GM21619 (cell line): ENCODE results near the gene ZNF133.
"Not testable (repeated sequence)": the region's sequence is repeated elsewhere in the genome, so short reads cannot be mapped to it uniquely, and the experiment has no call there.

Experiments used
- ATAC-seq: cut with Tn5 transposase; IDR thresholded peaks from one replicate; pipeline ENCODE4 v1.9.1; 2021; ENCODE audit not compliant: unreplicated experiment

ZNF133 gene

GRCh38 chr20:18284805-18285533, 3.4 kb upstream of the ZNF133 start:
- ATAC-seq, result no peak

- no peak for ATAC-seq
These were observed 797 bp upstream of the ZNF133 start for GRCh38 chr20:18287546-18287914.

DNA sequence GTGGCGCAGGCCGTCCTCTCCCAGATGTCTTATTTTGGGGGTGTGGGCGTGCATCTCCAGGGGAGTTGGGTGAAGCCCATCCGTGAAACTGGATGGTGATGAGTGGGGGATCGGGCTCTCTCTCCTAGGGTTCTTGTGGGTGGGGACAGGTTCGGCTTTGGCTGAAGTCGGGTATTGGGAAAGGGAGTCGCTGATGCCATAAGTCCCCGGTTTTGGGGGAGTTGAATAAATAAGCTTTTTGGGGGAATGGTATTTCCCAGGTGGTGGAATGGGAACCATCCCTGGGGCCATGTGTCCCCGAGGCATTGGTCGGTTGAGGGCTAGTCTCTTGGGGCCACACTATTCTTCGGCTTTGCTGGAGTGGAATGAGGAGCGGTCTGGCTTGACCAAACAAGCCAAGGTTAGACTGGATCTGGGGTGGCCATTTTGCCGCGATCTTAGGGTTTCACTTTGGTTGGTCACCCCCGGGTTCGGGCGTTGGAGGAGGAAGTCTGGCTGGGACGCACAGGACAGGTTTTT, 481 bp downstream of the ZNF133 start:
- ATAC-seq, result no peak

DNA sequence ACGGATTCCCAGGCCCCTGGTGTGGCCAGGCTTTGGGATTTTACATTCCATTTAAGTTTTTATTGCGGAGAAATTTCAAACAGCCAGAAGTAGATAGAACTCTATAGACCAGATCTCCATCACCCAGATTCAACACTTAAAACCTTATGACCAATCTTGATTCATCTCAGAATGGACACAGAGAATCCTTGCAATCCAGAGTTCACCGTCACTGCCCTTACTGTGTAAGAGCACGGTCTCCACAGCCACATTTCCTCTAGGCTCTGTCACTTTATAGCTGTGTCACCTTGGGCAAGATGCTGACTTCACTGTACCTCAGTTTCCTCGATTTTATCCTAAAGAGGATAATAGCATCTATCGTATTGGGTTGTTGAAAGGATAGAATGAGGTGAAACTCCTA, 979 bp downstream of the ZNF133 start:
- no peak for ATAC-seq

DNA sequence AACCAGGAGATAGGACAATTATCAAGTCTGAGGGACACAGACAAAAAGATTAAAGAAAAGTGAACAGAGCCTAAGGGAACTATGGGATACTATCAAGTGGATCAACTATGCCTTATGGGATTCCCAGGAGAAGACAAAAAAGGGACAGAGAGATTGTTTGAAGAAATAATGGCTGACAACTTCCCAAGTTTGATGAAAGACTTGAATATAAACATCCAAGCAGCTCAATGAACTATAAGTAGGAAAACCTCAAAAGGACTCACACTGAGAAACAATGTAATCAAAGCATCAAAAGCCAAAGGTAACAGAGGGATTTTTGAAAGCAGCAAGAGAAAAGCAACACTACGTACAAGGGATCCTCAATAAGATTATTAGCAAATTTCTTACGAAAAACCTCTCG, 11.0 kb downstream of the ZNF133 start:
- no peak for ATAC-seq

- ATAC-seq, result no peak
These were observed 16.3 kb downstream of the ZNF133 start for GRCh38 chr20:18304618-18305017.

DNA sequence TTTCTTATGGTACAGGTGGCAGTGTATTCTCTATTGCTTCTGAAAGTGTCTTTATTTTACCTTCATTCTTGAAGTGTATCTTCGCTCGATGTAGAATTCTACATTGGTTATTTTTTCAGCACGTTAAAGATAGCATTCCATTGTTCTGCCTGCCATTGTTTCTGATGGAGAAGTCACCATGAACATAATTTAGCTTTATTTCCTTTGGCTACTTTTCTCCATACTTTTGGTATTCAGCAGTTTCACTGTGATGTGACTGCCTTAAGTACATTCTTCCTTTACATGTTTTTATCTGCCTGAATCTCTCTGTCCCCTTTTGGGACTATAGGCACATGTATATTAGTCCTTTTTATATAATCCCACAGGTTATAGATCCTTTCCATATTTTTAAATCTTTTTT, 19.0 kb downstream of the ZNF133 start:
- no peak for ATAC-seq

GRCh38 chr20:18310051-18310450, 21.7 kb downstream of the ZNF133 start:
- no peak for ATAC-seq

DNA sequence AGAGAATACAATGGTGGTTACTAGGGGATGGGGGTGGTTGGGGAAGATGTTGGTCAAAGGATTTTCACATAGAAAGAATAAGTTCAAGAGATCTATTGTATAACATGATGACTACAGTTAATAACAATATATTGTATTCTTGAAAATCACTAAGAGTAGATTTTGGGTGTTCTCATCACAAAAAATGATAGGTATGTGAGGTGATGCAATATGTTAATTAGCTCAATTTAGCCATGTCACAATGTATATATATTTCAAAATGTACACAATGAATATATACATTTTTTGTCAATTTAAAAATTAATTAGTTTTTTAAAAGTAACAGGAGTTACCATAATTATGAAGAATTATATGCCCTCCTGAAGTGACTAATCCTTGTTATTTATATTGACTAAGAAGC, 22.3 kb downstream of the ZNF133 start:
- ATAC-seq, result no peak

GRCh38 chr20:18312723-18313122, 24.4 kb downstream of the ZNF133 start:
- no peak for ATAC-seq

DNA sequence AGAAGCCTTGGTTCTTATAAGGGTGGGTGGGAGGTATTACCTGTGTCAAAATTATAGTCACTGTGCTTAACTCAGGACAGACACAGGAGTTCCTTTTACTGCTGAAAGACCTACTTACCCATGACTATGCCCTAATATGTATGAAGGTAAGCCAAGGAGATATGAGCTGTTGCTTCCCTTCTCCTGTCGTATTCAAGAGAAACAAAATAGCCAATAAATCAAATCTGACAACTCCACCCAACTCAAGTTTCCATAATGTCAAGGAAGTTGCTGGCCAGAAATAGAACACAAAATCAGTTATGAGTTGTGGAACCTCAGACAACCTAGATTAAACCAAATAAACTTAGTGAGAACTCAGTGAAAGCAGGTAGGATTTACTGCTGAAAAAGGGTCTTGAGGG, 25.1 kb downstream of the ZNF133 start:
- no peak for ATAC-seq

- no peak for ATAC-seq
These were observed 26.6 kb downstream of the ZNF133 start for GRCh38 chr20:18314786-18315406.

- ATAC-seq, result no peak
These were observed 27.8 kb downstream of the ZNF133 start for GRCh38 chr20:18316166-18316565.

- no peak for ATAC-seq
These were observed 33.0 kb downstream of the ZNF133 start for GRCh38 chr20:18321316-18321715.

DNA sequence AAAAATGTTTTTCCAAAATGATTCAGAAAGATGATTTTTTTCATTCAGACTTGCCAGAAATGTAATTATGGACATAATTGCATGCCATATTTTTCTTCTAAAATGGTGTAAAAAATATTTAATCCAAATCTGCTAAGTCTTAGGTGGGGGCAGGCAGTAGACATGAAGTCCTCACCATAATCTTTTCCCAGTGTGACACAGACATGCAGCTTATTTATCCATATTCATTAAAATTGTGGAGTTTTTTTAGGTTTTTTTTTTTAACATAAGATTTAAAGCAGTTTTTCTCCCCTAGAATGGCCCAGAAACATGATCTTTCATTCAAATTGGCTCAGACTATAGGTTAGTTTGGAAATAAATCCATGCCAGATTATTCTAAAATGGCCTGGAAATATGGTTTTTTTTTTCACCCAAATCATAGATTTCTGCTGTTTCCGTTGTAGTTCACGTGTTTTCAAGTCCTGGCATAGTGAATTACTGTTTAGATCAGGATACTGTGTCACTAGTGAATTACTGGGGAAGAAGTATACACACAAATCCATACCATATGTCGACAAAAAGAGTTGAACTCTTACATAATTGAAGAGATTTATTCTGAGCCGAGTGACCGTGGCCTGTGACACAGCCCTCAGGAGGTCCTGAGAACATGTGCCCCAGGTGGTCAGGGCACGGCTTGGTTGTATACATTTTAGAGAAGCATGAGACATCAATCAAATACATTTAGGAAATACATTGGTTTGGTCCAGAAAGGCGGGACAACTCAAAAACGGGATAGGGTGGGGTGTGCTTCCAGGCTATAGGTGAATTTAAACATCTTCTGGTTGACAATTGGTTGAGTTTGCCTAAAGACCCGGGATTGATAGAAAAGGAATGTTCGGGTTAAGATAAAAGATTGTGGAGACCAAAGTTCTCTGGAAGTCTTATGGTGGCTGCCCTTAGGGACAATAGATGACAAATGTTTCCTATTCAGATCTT, 33.9 kb downstream of the ZNF133 start:
- ATAC-seq, result no peak

DNA sequence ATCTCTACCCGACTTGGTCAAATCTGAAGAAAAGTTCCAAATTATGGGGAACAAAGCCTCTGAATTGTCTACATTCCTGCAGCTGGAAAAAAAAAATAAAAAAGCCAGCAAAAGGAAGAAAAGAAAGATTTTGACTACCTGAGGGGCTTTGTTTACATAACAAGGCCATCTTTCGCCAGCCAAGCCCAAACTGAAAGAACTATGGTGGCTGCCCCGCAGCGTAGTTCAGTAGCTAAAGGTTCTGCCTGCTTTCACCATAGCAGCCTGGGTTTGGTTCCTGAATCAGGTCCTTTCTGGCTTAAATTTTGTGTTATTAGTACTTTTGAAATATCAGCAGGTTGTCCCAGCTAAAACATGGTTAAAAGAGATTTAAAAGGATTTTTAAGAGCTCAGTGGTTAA, 35.4 kb downstream of the ZNF133 start:
- ATAC-seq, result no peak

GRCh38 chr20:18324596-18325089, 36.3 kb downstream of the ZNF133 start:
- ATAC-seq, result no peak

DNA sequence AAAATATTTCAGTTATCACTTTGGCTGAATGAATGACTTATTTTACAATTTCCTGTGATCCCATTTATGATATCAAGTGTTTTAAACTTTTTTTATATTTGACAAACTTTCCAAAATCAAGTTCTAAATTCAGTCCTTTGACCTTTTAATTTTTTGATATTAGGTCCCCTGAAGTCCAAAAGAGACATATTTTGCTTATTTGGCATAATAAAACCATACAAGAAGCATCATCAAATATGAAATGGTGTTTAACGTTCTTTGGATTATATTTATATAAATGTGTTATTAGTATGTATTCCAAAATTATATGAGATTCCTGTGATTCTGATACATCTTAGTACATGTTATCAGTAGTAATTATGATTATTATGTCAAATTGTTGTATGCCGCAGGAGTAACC, 38.7 kb downstream of the ZNF133 start:
- no peak for ATAC-seq

DNA sequence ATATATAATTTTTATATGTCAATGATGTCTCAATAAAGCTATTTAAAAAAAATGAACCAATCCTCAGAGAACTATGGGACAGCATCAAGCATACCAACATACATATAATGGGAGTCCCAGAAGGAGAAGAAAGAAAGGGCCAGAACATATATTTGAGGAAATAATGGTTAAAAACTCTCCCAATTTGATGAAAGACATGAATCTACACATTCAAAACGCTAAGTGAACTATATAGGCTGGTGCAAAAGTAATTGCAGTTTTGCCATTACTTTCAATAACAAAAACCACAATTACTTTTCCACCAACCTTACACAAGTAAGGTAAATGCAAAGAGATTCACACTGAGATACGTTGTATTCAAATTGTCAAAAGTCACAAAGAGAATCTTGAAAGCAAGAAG, 43.4 kb downstream of the ZNF133 start:
- no peak for ATAC-seq

DNA sequence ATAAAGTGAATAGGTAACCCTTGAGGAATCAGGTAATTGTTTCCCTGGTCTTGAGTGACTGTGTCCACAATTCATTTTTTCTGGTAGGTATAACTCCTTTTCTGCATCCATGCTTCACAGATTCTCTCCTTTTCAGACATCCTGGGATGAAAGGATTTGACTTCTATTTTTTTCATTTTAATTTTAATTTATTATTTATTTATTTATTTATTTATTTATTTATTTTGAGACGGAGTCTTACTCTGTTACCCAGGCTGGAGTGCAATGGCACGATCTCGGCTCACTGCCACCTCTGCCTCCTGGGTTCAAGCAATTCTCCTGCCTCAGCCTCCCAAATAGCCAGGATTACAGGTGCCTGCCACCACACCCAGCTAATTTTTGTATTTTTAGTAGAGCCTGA, 61.4 kb downstream of the ZNF133 start:
- ATAC-seq, result not testable (repeated sequence)

GRCh38 chr20:18359854-18360253, 71.5 kb downstream of the ZNF133 start:
- ATAC-seq, result no peak
